OCI-LY1 (cell line): ENCODE data around the gene FGG.

Experiments used
- EZH2 ChIP-seq: fragments of 200-600 bp; sonication (generic), shearing (Covaris generic); IDR thresholded peaks from 2 replicates; pipeline ENCODE4 v1.8.0; 2017; ENCODE audit warnings: borderline replicate concordance, mixed run types, mild to moderate bottlenecking, antibody characterized with exemption, low read length, moderate library complexity, mixed read lengths
- TF ChIP-seq, protein P1 (sequence below): fragments of 200-600 bp; sonication (generic), shearing (Covaris generic); IDR thresholded peaks from 2 replicates; pipeline ENCODE4 v1.5.1; 2017; ENCODE audit warnings: mild to moderate bottlenecking, antibody characterized with exemption, low read length, moderate library complexity, mixed read lengths

DNA sequence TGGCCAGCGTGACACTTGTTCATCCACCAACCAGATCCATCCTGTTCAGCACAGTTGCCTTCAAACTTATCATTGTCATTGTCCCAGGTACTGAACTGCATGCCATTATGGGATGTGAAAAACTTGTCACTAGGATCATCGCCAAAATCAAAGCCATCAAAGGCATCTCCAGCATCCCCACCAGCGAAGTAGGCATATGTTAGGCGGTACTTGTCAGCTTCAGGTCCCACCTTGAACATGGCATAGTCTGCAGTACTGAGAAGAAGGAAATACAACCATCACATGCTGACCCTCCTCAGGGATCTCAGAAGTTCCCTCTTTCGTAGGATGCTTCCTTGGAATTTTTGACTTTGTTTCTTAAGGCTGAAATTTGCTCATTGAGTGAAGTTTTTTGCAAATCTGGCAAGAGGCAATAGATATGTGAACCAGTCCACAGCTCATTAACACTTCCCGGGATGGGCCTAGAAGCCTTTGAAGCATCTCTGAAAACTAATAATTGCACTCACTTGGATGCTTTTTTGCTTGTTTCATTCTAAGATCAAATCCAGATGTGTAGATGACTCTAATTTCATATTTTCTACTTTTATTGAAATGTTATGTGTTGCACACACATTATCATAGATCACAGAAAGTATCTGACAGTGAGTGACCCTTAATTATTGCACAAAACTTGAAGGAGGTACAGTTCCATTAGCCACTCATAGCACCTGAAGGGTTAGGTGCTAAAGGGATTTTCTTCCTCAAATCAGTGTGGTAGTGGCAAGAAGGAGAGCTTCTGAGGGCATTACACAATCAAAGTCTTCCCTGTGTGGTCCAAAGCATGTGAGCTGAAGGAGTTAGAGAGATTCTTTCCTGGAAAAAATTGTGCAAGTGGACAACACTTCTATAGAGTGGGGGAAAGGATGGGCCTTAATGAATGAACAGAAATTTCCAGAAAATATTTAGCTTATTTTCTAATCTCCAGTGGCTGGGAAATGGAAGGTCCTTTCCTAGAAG is 5.4 kb downstream of the FGG start:
- TF ChIP-seq, protein P1, sequence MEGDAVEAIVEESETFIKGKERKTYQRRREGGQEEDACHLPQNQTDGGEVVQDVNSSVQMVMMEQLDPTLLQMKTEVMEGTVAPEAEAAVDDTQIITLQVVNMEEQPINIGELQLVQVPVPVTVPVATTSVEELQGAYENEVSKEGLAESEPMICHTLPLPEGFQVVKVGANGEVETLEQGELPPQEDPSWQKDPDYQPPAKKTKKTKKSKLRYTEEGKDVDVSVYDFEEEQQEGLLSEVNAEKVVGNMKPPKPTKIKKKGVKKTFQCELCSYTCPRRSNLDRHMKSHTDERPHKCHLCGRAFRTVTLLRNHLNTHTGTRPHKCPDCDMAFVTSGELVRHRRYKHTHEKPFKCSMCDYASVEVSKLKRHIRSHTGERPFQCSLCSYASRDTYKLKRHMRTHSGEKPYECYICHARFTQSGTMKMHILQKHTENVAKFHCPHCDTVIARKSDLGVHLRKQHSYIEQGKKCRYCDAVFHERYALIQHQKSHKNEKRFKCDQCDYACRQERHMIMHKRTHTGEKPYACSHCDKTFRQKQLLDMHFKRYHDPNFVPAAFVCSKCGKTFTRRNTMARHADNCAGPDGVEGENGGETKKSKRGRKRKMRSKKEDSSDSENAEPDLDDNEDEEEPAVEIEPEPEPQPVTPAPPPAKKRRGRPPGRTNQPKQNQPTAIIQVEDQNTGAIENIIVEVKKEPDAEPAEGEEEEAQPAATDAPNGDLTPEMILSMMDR: no peak
- no peak for TF ChIP-seq EZH2
